Testis (tissue), 2 donors: Measurements from ENCODE around the gene NEUROD1.

Source experiments
- POLR2A ChIP-seq: fragments of 450-650 bp; IDR thresholded peaks from one replicate; pipeline ENCODE4 v1.6.1; 2017; ENCODE audit warnings: antibody characterized with exemption, mild to moderate bottlenecking, moderate library complexity
- TF ChIP-seq, protein P1 (sequence below), 3 experiments: fragments of 450-650 bp in 2 of 3; fragments of 200-600 bp in 1 of 3; sonication (generic) in 1 of 3; IDR thresholded peaks; one replicate each; pipeline ENCODE4 v1.5.1; 2016 to 2019; ENCODE audit warnings: antibody characterized with exemption in 3 of 3, mild to moderate bottlenecking in 2 of 3, moderate library complexity in 1 of 3

GRCh38 chr2:181694271-181694670, 14.0 kb upstream of the NEUROD1 start:
- TF ChIP-seq, protein P1, sequence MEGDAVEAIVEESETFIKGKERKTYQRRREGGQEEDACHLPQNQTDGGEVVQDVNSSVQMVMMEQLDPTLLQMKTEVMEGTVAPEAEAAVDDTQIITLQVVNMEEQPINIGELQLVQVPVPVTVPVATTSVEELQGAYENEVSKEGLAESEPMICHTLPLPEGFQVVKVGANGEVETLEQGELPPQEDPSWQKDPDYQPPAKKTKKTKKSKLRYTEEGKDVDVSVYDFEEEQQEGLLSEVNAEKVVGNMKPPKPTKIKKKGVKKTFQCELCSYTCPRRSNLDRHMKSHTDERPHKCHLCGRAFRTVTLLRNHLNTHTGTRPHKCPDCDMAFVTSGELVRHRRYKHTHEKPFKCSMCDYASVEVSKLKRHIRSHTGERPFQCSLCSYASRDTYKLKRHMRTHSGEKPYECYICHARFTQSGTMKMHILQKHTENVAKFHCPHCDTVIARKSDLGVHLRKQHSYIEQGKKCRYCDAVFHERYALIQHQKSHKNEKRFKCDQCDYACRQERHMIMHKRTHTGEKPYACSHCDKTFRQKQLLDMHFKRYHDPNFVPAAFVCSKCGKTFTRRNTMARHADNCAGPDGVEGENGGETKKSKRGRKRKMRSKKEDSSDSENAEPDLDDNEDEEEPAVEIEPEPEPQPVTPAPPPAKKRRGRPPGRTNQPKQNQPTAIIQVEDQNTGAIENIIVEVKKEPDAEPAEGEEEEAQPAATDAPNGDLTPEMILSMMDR (IDR thresholded peaks at IDR 0.05): no peak
- TF ChIP-seq POLR2A: no peak
